GM12878 (cell line): ENCODE results near the gene SUN5. TPM values are rescaled to one million over a fixed set of nuclear protein-coding genes. Genes with fewer than 3 reads are reported as not detected.

Experiments
- ATAC-seq: fragments of 200-7000 bp; cut with Tn5 transposase; 3 replicates; pipeline ENCODE4 v1.9.1; 2020; ENCODE audit warnings: mild to moderate bottlenecking, moderate library complexity
- BruUV-seq: library from RNA; stranded (reverse); fragments of 400-500 nt; replicated peaks from 2 replicates; lab custom pipeline; 2021; lab: Mats Ljungman, UMichigan
- CTCF ChIA-PET: fragments of 300-600 bp; sonication (Branson Sonifier 250); formaldehyde crosslinking; extraction: SDS; loops from one replicate; lab custom pipeline; 2021; ENCODE audit warnings: inconsistent platforms; lab: Yijun Ruan, JAX
- POLR2A ChIA-PET: fragments of 350-600 bp; formaldehyde crosslinking; extraction: SDS; loops from one replicate; lab custom pipeline; 2021; ENCODE audit warnings: inconsistent platforms; lab: Charles Lee
- RAD21 ChIA-PET: fragments of 300-600 bp; sonication (Branson Sonifier 250); formaldehyde crosslinking; loops from one replicate; lab custom pipeline; 2023; ENCODE audit warnings: antibody characterized with exemption; ENCODE audit not compliant: unreplicated experiment; lab: Charles Lee
- SMC1A ChIA-PET: fragments of 300-600 bp; sonication (Branson Sonifier 250); formaldehyde crosslinking; loops from one replicate; lab custom pipeline; 2023; ENCODE audit not compliant: unreplicated experiment, uncharacterized antibody; lab: Charles Lee
- DNase-seq: peaks from one replicate; pipeline ENCODE4 v3.0.0-alpha.2; 2011; ENCODE audit warnings: low read depth, low spot score
- FAIRE-seq: peaks from 3 replicates; lab custom pipeline; 2011; peaks lifted over from hg19 to GRCh38; lab: Jason Lieb, UNC
- H2AFZ ChIP-seq: 2 replicates; pipeline ENCODE4 v1.6.0; 2011; ENCODE audit warnings: low read depth, low read length, control low read depth; ENCODE audit not compliant: control insufficient read depth
- H3K27ac ChIP-seq: 2 replicates; pipeline ENCODE4 v1.5.1; 2011; ENCODE audit warnings: control low read depth; ENCODE audit not compliant: control insufficient read depth, insufficient read depth
- H3K27me3 ChIP-seq, 2 experiments: replicated peaks in 1 of 2; 2 replicates each; pipeline versions ENCODE4 v1.6.0 to v1.6.1; 2011; ENCODE audit warnings: low read length in 1 of 2; ENCODE audit not compliant: control insufficient read depth in 2 of 2, insufficient read depth in 2 of 2
- H3K36me3 ChIP-seq, 2 experiments: 2 replicates each; pipeline ENCODE4 v1.5.1; 2011; ENCODE audit warnings: low read length in 1 of 2; ENCODE audit not compliant: control insufficient read depth in 2 of 2, insufficient read depth in 2 of 2
- H3K4me1 ChIP-seq: 2 replicates; pipeline ENCODE4 v1.6.1; 2011; ENCODE audit warnings: mild to moderate bottlenecking, low read length, moderate library complexity, mixed read lengths; ENCODE audit not compliant: control insufficient read depth, insufficient read depth
- H3K4me2 ChIP-seq: 2 replicates; pipeline ENCODE4 v1.6.0; 2011; ENCODE audit warnings: control low read depth; ENCODE audit not compliant: control insufficient read depth, insufficient read depth
- H3K4me3 ChIP-seq: fragments of 200-600 bp; sonication (generic); 2 replicates; pipeline ENCODE4 v1.5.1; 2016
- H3K79me2 ChIP-seq: 2 replicates; pipeline ENCODE4 v1.6.0; 2011; ENCODE audit warnings: low read length; ENCODE audit not compliant: control insufficient read depth, insufficient read depth
- H3K9ac ChIP-seq: 2 replicates; pipeline ENCODE4 v1.8.0; 2011; ENCODE audit warnings: low read length, control low read depth, mixed read lengths; ENCODE audit not compliant: control insufficient read depth, insufficient read depth
- H3K9me3 ChIP-seq: replicated peaks from 3 replicates; pipeline ENCODE4 v1.5.1; 2011; ENCODE audit warnings: mild to moderate bottlenecking, low read length; ENCODE audit not compliant: control insufficient read depth, insufficient read depth
- H4K20me1 ChIP-seq: 2 replicates; pipeline ENCODE4 v1.6.0; 2011; ENCODE audit not compliant: control insufficient read depth, insufficient read depth
- ATF2 ChIP-seq: IDR thresholded peaks from 2 replicates; pipeline ENCODE4 v1.6.1; 2012; ENCODE audit warnings: low read length, inconsistent platforms
- EGR1 ChIP-seq, 2 experiments: IDR thresholded peaks; 1 replicate in 1 of 2; 2 replicates in 1 of 2; pipeline ENCODE4 v1.6.1; 2011 to 2012; ENCODE audit warnings: low read depth in 2 of 2, low read length in 2 of 2, borderline replicate concordance in 1 of 2, mild to moderate bottlenecking in 1 of 2, moderate library complexity in 1 of 2
- IRF5 ChIP-seq: fragments of 450-650 bp; IDR thresholded peaks from 2 replicates; pipeline ENCODE4 v1.6.1; 2017; ENCODE audit warnings: borderline replicate concordance
- KLF5 ChIP-seq: fragments of 450-650 bp; IDR thresholded peaks from 2 replicates; pipeline ENCODE4 v1.6.1; 2014; ENCODE audit warnings: mild to moderate bottlenecking; ENCODE audit not compliant: partially characterized antibody
- MLLT1 ChIP-seq: fragments of 450-650 bp; IDR thresholded peaks from 2 replicates; pipeline ENCODE4 v1.6.1; 2016; ENCODE audit warnings: mild to moderate bottlenecking
- NFXL1 ChIP-seq: fragments of 450-650 bp; IDR thresholded peaks from 2 replicates; pipeline ENCODE4 v1.6.1; 2017; ENCODE audit warnings: antibody characterized with exemption, mild to moderate bottlenecking, borderline replicate concordance
- NFYB ChIP-seq: IDR thresholded peaks from 2 replicates; pipeline ENCODE4 v1.6.1; 2011; ENCODE audit warnings: low read depth, mild to moderate bottlenecking, low read length, improper control_type of control experiment, moderate library complexity; ENCODE audit not compliant: insufficient read depth
- PML ChIP-seq: IDR thresholded peaks from 2 replicates; pipeline ENCODE4 v1.6.1; 2012; ENCODE audit warnings: low read length, inconsistent platforms
- POLR2AphosphoS2 ChIP-seq: IDR thresholded peaks from 2 replicates; pipeline ENCODE4 v1.6.1; 2011; ENCODE audit warnings: low read depth, mild to moderate bottlenecking, low read length, improper control_type of control experiment, moderate library complexity
- RAD51 ChIP-seq: fragments of 450-650 bp; IDR thresholded peaks from 2 replicates; pipeline ENCODE4 v1.6.1; 2016; ENCODE audit warnings: moderate library complexity, mild to moderate bottlenecking, inconsistent platforms
- RB1 ChIP-seq: fragments of 450-650 bp; formaldehyde crosslinking; IDR thresholded peaks from 2 replicates; pipeline ENCODE4 v1.6.1; 2017; ENCODE audit warnings: mild to moderate bottlenecking, borderline replicate concordance
- RELB ChIP-seq: fragments of 450-650 bp; IDR thresholded peaks from 2 replicates; pipeline ENCODE4 v1.6.1; 2017; ENCODE audit warnings: low read depth, mild to moderate bottlenecking, moderate library complexity
- RUNX3 ChIP-seq: IDR thresholded peaks from 2 replicates; pipeline ENCODE4 v1.6.1; 2012; ENCODE audit warnings: low read length, inconsistent platforms
- SPI1 ChIP-seq: IDR thresholded peaks from 2 replicates; pipeline ENCODE4 v1.6.1; 2011; ENCODE audit warnings: low read depth, mild to moderate bottlenecking, low read length, moderate library complexity, borderline replicate concordance; ENCODE audit not compliant: insufficient read depth
- SRF ChIP-seq, 2 experiments: IDR thresholded peaks; 2 replicates each; pipeline ENCODE4 v1.6.1; 2011; ENCODE audit warnings: low read depth in 2 of 2, low read length in 2 of 2, mild to moderate bottlenecking in 1 of 2, moderate library complexity in 1 of 2
- TCF7 ChIP-seq: IDR thresholded peaks from 2 replicates; pipeline ENCODE4 v1.6.1; 2014; ENCODE audit warnings: antibody characterized with exemption, borderline replicate concordance
- ZNF217 ChIP-seq: fragments of 450-650 bp; IDR thresholded peaks from 2 replicates; pipeline ENCODE4 v1.6.1; 2017; ENCODE audit warnings: antibody characterized with exemption, mild to moderate bottlenecking
- ZNF274 ChIP-seq: IDR thresholded peaks from one replicate; pipeline ENCODE4 v1.8.0; 2011; ENCODE audit not compliant: insufficient read length, insufficient read depth
- WGBS: methylation state at CpG from one replicate; pipeline ENCODE4 v1.1.6; 2016; ENCODE audit warnings: low lambda C conversion rate; ENCODE audit not compliant: insufficient replicate concordance, insufficient coverage; ENCODE audit errors: missing lambda C conversion rate; 5-methylcytosine and 5-hydroxymethylcytosine counted together
- in situ Hi-C: fragments of 300-500 bp; cut with MboI; formaldehyde crosslinking; loops from 9 replicates; pipeline ENCODE4 v1.14.3; 2018; ENCODE audit warnings: mixed read lengths
- intact Hi-C: fragments of 100-400 bp; cut with micrococcal nuclease; formaldehyde crosslinking; loops from one replicate; pipeline ENCODE4 v1.14.2; 2022; ENCODE audit not compliant: unreplicated experiment
- polyA plus RNA-seq, 11 experiments: library from polyadenylated mRNA; depleted of rRNA in 4 of 11; unstranded in 6 of 11; stranded (reverse) in 5 of 11; fragments of >200 nt; fragmentation: Nextera tagmentation in 4 of 11; fragmentation: Illumina TruSeq in 1 of 11; extraction: Ambion mirVana in 4 of 11; extraction: Trizol in 1 of 11; gene quantifications; 1 replicate in 1 of 11; 2 replicates in 10 of 11; pipeline versions ENCODE4 v1.2.1 to v1.2.3, GENCODE V29; 2011 to 2016; ENCODE audit warnings: inconsistent platforms in 2 of 11, missing spikeins in 2 of 11, low read depth in 1 of 11
- total RNA-seq, 4 experiments: library from RNA; depleted of rRNA in 3 of 4; stranded (reverse); fragments of >200 nt in 3 of 4; fragmentation: Illumina TruSeq in 1 of 4; extraction: Trizol in 1 of 4; gene quantifications; 2 replicates each; pipeline versions ENCODE4 v1.2.1 to v1.2.3, GENCODE V29; 2013 to 2021

SUN5 gene
- total and polyA plus RNA-seq, 10 of the 15 experiments (the other 5 are each of a cell fraction or from before 2014, with no cell fraction given) = not detected

GRCh38 chr20:33034901-33035492 is 30.8 kb upstream of the SUN5 start:
- POLR2A ChIA-PET = no interaction called here
- no peaks in the 10 kb centered on the region for H3K36me3 ChIP-seq
- no peaks in the 10 kb centered on the region for H3K4me1 ChIP-seq
- no peaks in the 10 kb centered on the region for H4K20me1 ChIP-seq
- DNase-seq = no peak
- H3K27ac ChIP-seq = no peak overlapping the region
- CTCF ChIA-PET = no interaction called here
- in situ Hi-C loops = no loop called here
- H3K27me3 ChIP-seq = peaks cover 0 to 1% of the 10 kb centered on the region in 2 experiments; a peak in 1 of 4 replicates
- no peak overlapping the region for H3K4me3 ChIP-seq
- no peak overlapping the region for H3K9ac ChIP-seq
- RAD21 ChIA-PET = no interaction called here
- FAIRE-seq = no peak
- H3K79me2 ChIP-seq = no peaks in the 10 kb centered on the region
- SMC1A ChIA-PET = no interaction called here
- intact Hi-C loops = no loop called here
- H3K9me3 ChIP-seq = no peaks in the 10 kb centered on the region
- H2AFZ ChIP-seq = no peak overlapping the region
- TF ChIP-seq RELB = no peak
- no peak for TF ChIP-seq PML
- no peak for TF ChIP-seq SPI1
- TF ChIP-seq ZNF274 = no peak
- TF ChIP-seq EGR1 (IDR thresholded peaks at IDR 0.05; ENCODE audit: borderline replicate concordance in 1 of 2, low read depth in 2 of 2, low read length in 2 of 2) = no peak
- no peak for TF ChIP-seq RAD51
- no peak for TF ChIP-seq POLR2AphosphoS2
- no peak for TF ChIP-seq SRF (IDR thresholded peaks at IDR 0.05; ENCODE audit: low read depth in 2 of 2, low read length in 2 of 2)
- no peak for TF ChIP-seq RUNX3
- no peak for TF ChIP-seq KLF5
- no peak for TF ChIP-seq IRF5
- no peak for TF ChIP-seq NFXL1
- no peak for TF ChIP-seq MLLT1
- TF ChIP-seq TCF7 = no peak
- TF ChIP-seq ZNF217 = no peak
- no peak for TF ChIP-seq RB1
- no peak for TF ChIP-seq ATF2
- no peak for TF ChIP-seq NFYB
- 13% methylated on average over 6 of the region's 6 CpGs for WGBS
- no peak for ATAC-seq
- no peak overlapping the region for H3K4me2 ChIP-seq
- no TSS peak for BruUV-seq
